ENCODE measurements around the gene PEX11B. TPM values are rescaled to one million over a fixed set of nuclear protein-coding genes. Genes with fewer than 3 reads are reported as not detected.

Gene PEX11B
- total RNA-seq, 2 experiments from 2014 or later, result 11.6 to 13.2 TPM

GRCh38 chr1:145874646-145875045 is 43.9 kb downstream of the PEX11B start:
- DNase-seq (no peak), ATAC-seq (ENCODE audit: poor library complexity) (no peak)
- Histone ChIP-seq H3K9me3 (ENCODE audit: control insufficient read depth in 1 of 2, insufficient read depth in 1 of 2, low read length in 2 of 2) (no peaks in the 10 kb centered on the region), H3K36me3 (ENCODE audit: insufficient read depth, low read length) (no peaks in the 10 kb centered on the region), H3K27me3 (ENCODE audit: control insufficient read depth in 1 of 2, insufficient read depth in 2 of 2, low read length in 2 of 2) (peaks cover 0 to 2% of the 10 kb centered on the region in 2 experiments), H3K4me1 (ENCODE audit: insufficient read depth, low read length) (peaks cover 17% of the 10 kb centered on the region), H3K4me3 (ENCODE audit: low read length) (no peak overlapping the region), H3K27ac (ENCODE audit: low read depth in 1 of 2, low read length in 2 of 2) (no peak overlapping the region)
- ChIA-PET POLR2A (interaction anchor here (0.8 kb wide), 1 partner anchor 15 kb away, joined by 3 read pairs; no protein-coding TSS in a partner anchor), CTCF (no interaction called here)
- intact Hi-C loops (cut with DNase I, micrococcal nuclease), result no loop called here
- no peak overlapping the region for H3K27ac Mint-ChIP-seq
- no peaks in the 10 kb centered on the region for H3K36me3 Mint-ChIP-seq (ENCODE audit: low read depth)
- H3K4me1 Mint-ChIP-seq (ENCODE audit: low read depth), result peaks cover 18% of the 10 kb centered on the region
- no peak for TF ChIP-seq CTCF (IDR thresholded peaks at IDR 0.05)
- H3K4me3 Mint-ChIP-seq, result no peak overlapping the region
- H3K9me3 Mint-ChIP-seq, result no peaks in the 10 kb centered on the region
- H3K27me3 Mint-ChIP-seq, result no peaks in the 10 kb centered on the region

GRCh38 chr1:145871994-145872924 is 46.3 kb downstream of the PEX11B start:
- no peaks in the 10 kb centered on the region for H3K9me3 ChIP-seq (ENCODE audit: control insufficient read depth in 1 of 2, insufficient read depth in 1 of 2, low read length in 2 of 2)
- no peaks in the 10 kb centered on the region for H3K36me3 ChIP-seq (ENCODE audit: insufficient read depth, low read length)
- CTCF ChIA-PET, result interaction anchor here (1.1 to 5.2 kb wide), 2 partner anchors 13 to 27 kb away, joined by 3 to 26 read pairs; partner anchors contain the start of genes ANKRD35 and NUDT17
- H3K4me1 ChIP-seq (ENCODE audit: insufficient read depth, low read length), result peaks cover 17% of the 10 kb centered on the region
- DNase-seq, result peak in 13 of 14 experiments; percentile 12 to 60 (median 36)
- no peaks in the 10 kb centered on the region for H3K27me3 Mint-ChIP-seq
- intact Hi-C loops (cut with DNase I, micrococcal nuclease), result no loop called here
- H3K27ac ChIP-seq (ENCODE audit: low read depth in 1 of 2, low read length in 2 of 2), result no peak overlapping the region
- H3K36me3 Mint-ChIP-seq (ENCODE audit: low read depth), result no peaks in the 10 kb centered on the region
- no peak for TF ChIP-seq CTCF (IDR thresholded peaks at IDR 0.05)
- no peaks in the 10 kb centered on the region for H3K9me3 Mint-ChIP-seq
- peak overlapping the region; percentile 50 for H3K27ac Mint-ChIP-seq
- H3K27me3 ChIP-seq (ENCODE audit: control insufficient read depth in 1 of 2, insufficient read depth in 2 of 2, low read length in 2 of 2), result peaks cover 0 to 2% of the 10 kb centered on the region in 2 experiments
- peak; percentile 76 for ATAC-seq (ENCODE audit: poor library complexity)
- peak overlapping the region; percentile 83 for H3K4me3 Mint-ChIP-seq
- peak overlapping the region; percentile 49 for H3K4me3 ChIP-seq (ENCODE audit: low read length)
- H3K4me1 Mint-ChIP-seq (ENCODE audit: low read depth), result peaks cover 18% of the 10 kb centered on the region
- POLR2A ChIA-PET, result interaction anchor here (0.6 to 3.6 kb wide), 13 partner anchors 13 to 168 kb away, joined by 3 to 39 read pairs (median 4); partner anchors contain the start of genes ANKRD34A, ANKRD35, LIX1L and NUDT17

- ATAC-seq (ENCODE audit: poor library complexity) (no peak), DNase-seq (no peak)
- no peak for TF ChIP-seq CTCF (IDR thresholded peaks at IDR 0.05)
- H3K4me3 Mint-ChIP-seq, result no peak overlapping the region
- no peaks in the 10 kb centered on the region for H3K36me3 ChIP-seq (ENCODE audit: insufficient read depth, low read length)
- peaks cover 18% of the 10 kb centered on the region for H3K4me1 Mint-ChIP-seq (ENCODE audit: low read depth)
- H3K9me3 Mint-ChIP-seq, result no peaks in the 10 kb centered on the region
- no peaks in the 10 kb centered on the region for H3K9me3 ChIP-seq (ENCODE audit: control insufficient read depth in 1 of 2, insufficient read depth in 1 of 2, low read length in 2 of 2)
- no peaks in the 10 kb centered on the region for H3K27me3 ChIP-seq (ENCODE audit: control insufficient read depth in 1 of 2, insufficient read depth in 2 of 2, low read length in 2 of 2)
- H3K27ac Mint-ChIP-seq, result no peak overlapping the region
- H3K36me3 Mint-ChIP-seq (ENCODE audit: low read depth), result no peaks in the 10 kb centered on the region
- H3K27ac ChIP-seq (ENCODE audit: low read depth in 1 of 2, low read length in 2 of 2), result no peak overlapping the region
- peaks cover 17% of the 10 kb centered on the region for H3K4me1 ChIP-seq (ENCODE audit: insufficient read depth, low read length)
- ChIA-PET CTCF (interaction anchor here (1.2 kb wide), 1 partner anchor 23 kb away, joined by 3 read pairs; no protein-coding TSS in a partner anchor), POLR2A (interaction anchor here (0.8 kb wide), 1 partner anchor 9 kb away, joined by 3 read pairs; the partner anchor contains the start of gene PIAS3)
- no peaks in the 10 kb centered on the region for H3K27me3 Mint-ChIP-seq
- intact Hi-C loops (cut with DNase I, micrococcal nuclease), result no loop called here
- H3K4me3 ChIP-seq (ENCODE audit: low read length), result no peak overlapping the region
Observed at GRCh38 chr1:145868232-145868631, 50.3 kb downstream of the PEX11B start.

Measured in CD4-positive, alpha-beta T cell (primary cell).